K562 (cell line): ENCODE measurements around the gene PCDHA13. TPM values are rescaled to one million over a fixed set of nuclear protein-coding genes. Genes with fewer than 3 reads are reported as not detected.

Experiments used
- ATAC-seq: fragments of 200-7000 bp; cut with Tn5 transposase; 3 replicates; pipeline ENCODE4 v1.9.1; 2020; ENCODE audit warnings: moderate library complexity
- BruUV-seq: library from RNA; stranded (reverse); fragments of 400-500 nt; replicated peaks from 2 replicates; lab custom pipeline; 2021; lab: Mats Ljungman, UMichigan
- CTCF ChIA-PET: fragments of 300-600 bp; formaldehyde crosslinking; extraction: SDS; loops from one replicate; lab custom pipeline; 2021; ENCODE audit warnings: low intra/inter-chr PET ratio; lab: Yijun Ruan, JAX
- POLR2A ChIA-PET: fragments of 300-600, 350-650 bp; sonication (Branson Sonifier 250); formaldehyde crosslinking; extraction: SDS; loops from one replicate; lab custom pipeline; 2021; ENCODE audit warnings: antibody characterized with exemption, inconsistent platforms; lab: Yijun Ruan, JAX
- DNase-seq, 4 experiments: peaks; one replicate each; pipeline versions ENCODE4 v3.0.0 to v3.0.0-alpha.2; 2011 to 2018; ENCODE audit warnings: low spot score in 3 of 4, mixed read lengths in 3 of 4; ENCODE audit errors: extremely low read depth in 1 of 4
- FAIRE-seq: peaks from 2 replicates; lab custom pipeline; 2011; peaks lifted over from hg19 to GRCh38; lab: Jason Lieb, UNC
- H2AFZ ChIP-seq: 2 replicates; pipeline ENCODE4 v1.6.0; 2011; ENCODE audit warnings: low read depth, low read length, control low read depth, inconsistent platforms
- H3K27ac ChIP-seq: fragments of 200-600 bp; 3 replicates; pipeline ENCODE4 v1.8.0; 2011; ENCODE audit warnings: low read depth, mild to moderate bottlenecking, control low read depth, inconsistent platforms, low read length, moderate library complexity, mixed read lengths; ENCODE audit errors: extremely low read depth
- H3K27me3 ChIP-seq, 2 experiments: fragments of 300-600 bp in 1 of 2; 2 replicates in 1 of 2; 3 replicates in 1 of 2; pipeline versions ENCODE4 v1.6.0 to v1.8.0; 2011; ENCODE audit warnings: inconsistent platforms in 2 of 2, low read length in 2 of 2, mild to moderate bottlenecking in 1 of 2, mixed read lengths in 1 of 2, moderate library complexity in 1 of 2; ENCODE audit not compliant: control insufficient read depth in 2 of 2, insufficient read depth in 2 of 2
- H3K36me3 ChIP-seq: fragments of 300-600 bp; 3 replicates; pipeline ENCODE4 v1.8.0; 2011; ENCODE audit warnings: mild to moderate bottlenecking, low read length, inconsistent platforms; ENCODE audit not compliant: control insufficient read depth, insufficient read depth
- H3K4me1 ChIP-seq, 2 experiments: fragments of 200-600 bp in 1 of 2; replicated peaks in 1 of 2; 2 replicates in 1 of 2; 3 replicates in 1 of 2; pipeline versions ENCODE4 v1.5.1 to v1.8.0; 2011; ENCODE audit warnings: inconsistent platforms in 2 of 2, low read length in 2 of 2, mild to moderate bottlenecking in 1 of 2, mixed read lengths in 1 of 2, moderate library complexity in 1 of 2; ENCODE audit not compliant: control insufficient read depth in 2 of 2, insufficient read depth in 2 of 2
- H3K4me2 ChIP-seq: 2 replicates; pipeline ENCODE4 v1.6.1; 2011; ENCODE audit warnings: low read length, control low read depth, inconsistent platforms, mixed read lengths; ENCODE audit not compliant: insufficient read depth
- H3K4me3 ChIP-seq: fragments of 200-600 bp; sonication (generic), shearing (Covaris generic); 2 replicates; pipeline ENCODE4 v1.5.1; 2016; ENCODE audit warnings: control low read depth, inconsistent platforms
- H3K79me2 ChIP-seq: fragments of 200-600 bp; 3 replicates; pipeline ENCODE4 v1.8.0; 2011; ENCODE audit warnings: low read length, inconsistent platforms; ENCODE audit not compliant: control insufficient read depth, insufficient read depth
- H3K9ac ChIP-seq, 2 experiments: 2 replicates each; pipeline versions ENCODE4 v1.6.0 to v1.6.1; 2011; ENCODE audit warnings: low read depth in 2 of 2, low read length in 2 of 2, control low read depth in 1 of 2, inconsistent platforms in 1 of 2, mild to moderate bottlenecking in 1 of 2, mixed read lengths in 1 of 2; ENCODE audit not compliant: insufficient read depth in 1 of 2
- H3K9me1 ChIP-seq: one replicate; pipeline ENCODE4 v1.6.0; 2011; ENCODE audit warnings: inconsistent platforms, mild to moderate bottlenecking, low read length, moderate library complexity; ENCODE audit not compliant: control insufficient read depth, insufficient read depth
- H3K9me3 ChIP-seq: replicated peaks from 2 replicates; pipeline ENCODE4 v1.5.1; 2011; ENCODE audit warnings: low read depth, low read length, inconsistent platforms; ENCODE audit not compliant: control insufficient read depth, insufficient read depth
- H4K20me1 ChIP-seq: replicated peaks from 2 replicates; pipeline ENCODE4 v1.6.1; 2011; ENCODE audit warnings: low read length, inconsistent platforms, mixed read lengths; ENCODE audit not compliant: control insufficient read depth, insufficient read depth
- CTCF ChIP-seq, 3 experiments: IDR thresholded peaks in 2 of 3; conservative IDR thresholded peaks in 1 of 3; 2 replicates each; pipeline ENCODE4 v1.5.1; 2011 to 2012; ENCODE audit warnings: low read length in 3 of 3, mild to moderate bottlenecking in 3 of 3, control low read depth in 2 of 3, improper control_type of control experiment in 1 of 3, inconsistent platforms in 1 of 3, low read depth in 1 of 3, mixed read lengths in 1 of 3, moderate library complexity in 1 of 3; ENCODE audit not compliant: insufficient read depth in 2 of 3
- SMARCC2 ChIP-seq: fragments of 450-650 bp; IDR thresholded peaks from 2 replicates; pipeline ENCODE4 v1.6.1; 2017; ENCODE audit warnings: antibody characterized with exemption, moderate library complexity, mild to moderate bottlenecking, low read depth
- WGBS: fragments of 100-300 bp; shearing (Covaris generic); methylation state at CpG from one replicate; pipeline ENCODE4 v1.1.6; 2016; ENCODE audit warnings: low coverage, mixed read lengths; ENCODE audit not compliant: insufficient coverage; ENCODE audit errors: missing lambda C conversion rate; 5-methylcytosine and 5-hydroxymethylcytosine counted together
- in situ Hi-C: fragments of 300-500 bp; cut with MboI; formaldehyde crosslinking; loops from 4 replicates; pipeline ENCODE4 v1.15.0; 2018; ENCODE audit warnings: inconsistent platforms, mixed read lengths
- intact Hi-C: fragments of 100-400 bp; cut with micrococcal nuclease; formaldehyde crosslinking; loops from 2 replicates; pipeline ENCODE4 v1.14.2; 2022
- polyA plus RNA-seq, 8 experiments: library from polyadenylated mRNA; depleted of rRNA in 4 of 8; stranded (reverse) in 5 of 8; unstranded in 3 of 8; fragments of >200 nt; fragmentation: Nextera tagmentation in 2 of 8; fragmentation: Illumina TruSeq in 1 of 8; extraction: Ambion mirVana in 2 of 8; extraction: Trizol in 1 of 8; gene quantifications; 2 replicates each; pipeline versions ENCODE4 v1.2.1 to v1.2.3, GENCODE V29; 2011 to 2014; ENCODE audit warnings: inconsistent platforms in 1 of 8, missing spikeins in 1 of 8
- total RNA-seq, 7 experiments: library from RNA; depleted of rRNA in 6 of 7; stranded (reverse); fragments of >200 nt in 6 of 7; fragmentation: Illumina TruSeq in 2 of 7; extraction: Trizol in 2 of 7; gene quantifications; 2 replicates each; pipeline versions ENCODE4 v1.2.1 to v1.2.3, GENCODE V29; 2011 to 2021; ENCODE audit warnings: low replicate concordance in 1 of 7

PCDHA13 gene
- total and polyA plus RNA-seq, 9 of the 15 experiments (the other 6 are each of a cell fraction or from before 2014, with no cell fraction given), result not detected

DNA sequence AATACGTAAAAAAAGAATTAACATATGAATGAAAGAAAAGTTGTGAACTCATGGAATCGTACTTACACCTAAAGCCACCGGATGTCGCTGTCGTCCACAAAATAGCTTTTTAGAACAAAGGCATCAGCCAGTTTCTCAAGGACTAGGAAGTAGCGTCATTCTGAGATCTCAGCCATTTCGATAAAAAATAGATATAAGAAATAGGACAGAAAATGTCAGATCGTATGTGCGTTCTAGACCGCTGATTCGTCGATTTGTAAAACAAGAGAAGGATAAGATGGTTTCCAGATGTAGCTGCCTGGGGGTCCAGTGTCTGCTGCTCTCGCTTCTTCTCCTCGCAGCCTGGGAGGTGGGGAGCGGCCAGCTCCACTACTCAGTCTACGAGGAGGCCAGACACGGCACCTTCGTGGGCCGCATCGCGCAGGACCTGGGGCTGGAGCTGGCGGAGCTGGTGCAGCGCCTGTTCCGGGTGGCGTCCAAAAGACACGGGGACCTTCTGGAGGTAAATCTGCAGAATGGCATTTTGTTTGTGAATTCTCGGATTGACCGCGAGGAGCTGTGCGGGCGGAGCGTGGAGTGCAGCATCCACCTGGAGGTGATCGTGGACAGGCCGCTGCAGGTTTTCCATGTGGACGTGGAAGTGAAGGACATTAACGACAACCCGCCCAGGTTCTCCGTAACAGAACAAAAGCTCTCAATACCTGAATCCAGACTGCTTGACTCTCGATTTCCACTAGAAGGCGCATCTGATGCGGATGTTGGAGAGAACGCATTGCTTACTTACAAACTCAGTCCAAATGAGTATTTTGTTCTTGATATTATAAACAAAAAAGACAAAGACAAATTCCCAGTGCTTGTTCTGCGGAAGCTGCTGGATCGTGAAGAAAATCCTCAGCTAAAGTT lies 25.9 kb upstream of the PCDHA13 start, which contains the start of gene PCDHA10:
PCDHA10 (plus strand) TSS at position 126 of the 903 bp plus-strand sequence; CDS start at position 278, 152 bp downstream.
- H4K20me1 ChIP-seq, result no peaks in the 10 kb centered on the region
- ChIA-PET POLR2A (no interaction called here), CTCF (no interaction called here)
- H3K9me1 ChIP-seq, result no peaks in the 10 kb centered on the region
- in situ Hi-C loops, result no loop called here
- H3K4me1 ChIP-seq, result no peaks in the 10 kb centered on the region
- FAIRE-seq (no peak), DNase-seq (no peak), ATAC-seq (no peak)
- H3K36me3 ChIP-seq, result no peaks in the 10 kb centered on the region
- no peaks in the 10 kb centered on the region for H3K27me3 ChIP-seq
- H2AFZ ChIP-seq, result no peak within 1 kb of the TSS
- no peak within 1 kb of the TSS for H3K4me3 ChIP-seq
- WGBS, result 19% methylated on average over 37 of the region's 44 CpGs
- no peak within 1 kb of the TSS for H3K27ac ChIP-seq
- no peak within 1 kb of the TSS for H3K4me2 ChIP-seq
- H3K9ac ChIP-seq, result no peak within 1 kb of the TSS
- 0 out of 2 replicates have a peak, but pooled peaks cover 2% of the 10 kb centered on the region for H3K9me3 ChIP-seq
- TF ChIP-seq SMARCC2, result no peak
- TF ChIP-seq CTCF (IDR thresholded peaks at IDR 0.05 in 2 of 3, conservative IDR thresholded peaks at IDR 0.05 in 1 of 3; ENCODE audit: insufficient read depth in 2 of 3, low read depth in 1 of 3, low read length in 3 of 3), result 0 out of 6 replicates have a peak, but pooled peaks of 1 of the 3 experiments have one; percentile 26
- intact Hi-C loops, result no loop called here
- no TSS peak for BruUV-seq
- H3K79me2 ChIP-seq, result no peaks in the 10 kb centered on the region
